ENCODE measurements around the gene CD164L2.
"Not testable (repeated sequence)": the region's sequence is repeated elsewhere in the genome, so short reads cannot be mapped to it uniquely, and the experiment has no call there.

CD164L2 gene

DNA sequence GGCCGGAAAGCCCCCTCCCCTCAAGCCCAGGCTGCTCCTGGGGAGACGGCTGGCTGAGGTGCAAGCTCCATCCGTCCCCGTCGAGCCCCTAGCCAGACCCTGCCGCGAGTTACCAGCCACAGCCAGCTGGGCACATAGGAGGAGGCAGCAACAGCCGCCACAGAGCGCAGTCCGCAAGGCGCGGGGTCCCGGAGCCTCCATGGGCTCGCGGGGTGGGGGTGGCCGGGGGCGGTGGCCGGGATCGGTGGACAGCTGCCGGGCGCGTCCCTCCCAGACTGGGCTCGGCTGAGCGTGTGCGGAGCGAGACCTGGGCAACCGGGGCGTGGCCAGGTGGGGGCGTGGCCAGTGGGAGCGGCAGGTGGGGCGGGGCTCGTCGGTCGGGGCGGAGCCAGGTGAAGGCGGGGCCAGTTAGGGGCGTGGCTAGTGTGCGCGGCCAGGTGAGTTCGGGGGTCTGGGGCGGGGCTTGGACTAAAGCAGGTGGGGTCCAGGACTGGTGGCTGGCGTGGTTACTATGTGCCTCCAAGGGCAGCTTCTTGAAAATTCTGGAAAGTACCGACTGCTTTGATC is at the start of gene CD164L2:
CD164L2 (minus strand) TSS at position 295 of the 567 bp plus-strand sequence; CDS start at position 201, 94 bp downstream.
- peak in 1 of 3 donors; percentile 32 for DNase-seq

GRCh38 chr1:27432725-27433124 is 49.6 kb upstream of the CD164L2 start:
- not testable (repeated sequence) for DNase-seq

GRCh38 chr1:27431601-27431940 is 48.4 kb upstream of the CD164L2 start:
- no peak for DNase-seq

GRCh38 chr1:27430903-27431600 is 47.9 kb upstream of the CD164L2 start:
- peak; percentile 74 to 88 (median 78) for DNase-seq

GRCh38 chr1:27429029-27429425 is 45.9 kb upstream of the CD164L2 start:
- no peak for DNase-seq

GRCh38 chr1:27428316-27429028 is 45.3 kb upstream of the CD164L2 start:
- no peak for DNase-seq

GRCh38 chr1:27427816-27428315 is 44.7 kb upstream of the CD164L2 start:
- no peak for DNase-seq

- DNase-seq: no peak
Measured at GRCh38 chr1:27427329-27427728, 44.2 kb upstream of the CD164L2 start.

GRCh38 chr1:27423709-27424108 is 40.6 kb upstream of the CD164L2 start:
- no peak for DNase-seq

DNA sequence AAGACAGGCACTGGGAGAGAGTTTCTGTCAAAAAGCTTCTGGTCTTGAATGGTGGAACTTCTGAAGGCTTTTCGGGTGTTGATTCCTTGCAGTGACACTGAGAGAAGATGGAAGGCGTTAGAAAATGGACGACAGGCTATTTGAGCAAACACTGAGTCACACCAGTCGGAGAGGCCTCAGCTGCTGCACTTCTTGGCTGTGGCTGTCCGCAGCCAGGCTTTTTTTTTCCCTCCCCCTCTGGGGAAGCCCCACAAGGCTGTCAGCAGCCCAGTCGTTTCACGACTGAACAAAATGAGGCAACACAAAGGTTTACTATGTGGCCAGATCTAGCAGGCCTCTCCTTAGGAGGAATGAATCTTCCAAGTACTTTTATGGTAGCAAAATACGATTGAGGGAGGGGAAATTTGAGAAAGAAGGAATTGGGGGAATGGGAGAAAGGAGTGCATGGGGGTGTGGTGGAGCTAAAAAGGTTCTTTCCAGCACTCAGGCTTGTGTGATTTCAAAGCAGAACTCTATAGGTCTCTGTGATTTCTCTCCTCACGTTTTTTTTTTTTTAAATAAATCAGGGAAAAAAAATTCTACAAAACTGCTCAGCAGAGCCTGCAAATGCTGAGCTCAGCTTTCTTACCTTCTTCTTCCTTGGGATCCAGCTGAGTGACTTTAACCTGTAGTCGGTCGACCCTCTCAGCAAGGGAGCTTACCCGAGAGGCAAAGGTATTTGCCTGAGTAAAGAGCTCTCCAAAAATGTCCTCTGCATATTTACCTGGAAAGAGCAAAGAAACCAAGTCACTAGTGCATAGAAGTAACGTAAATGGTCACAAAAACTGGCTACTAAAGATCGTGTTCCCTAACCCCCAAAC is 35.4 kb upstream of the CD164L2 start:
- DNase-seq: peak; percentile 74 to 81 (median 77)

DNA sequence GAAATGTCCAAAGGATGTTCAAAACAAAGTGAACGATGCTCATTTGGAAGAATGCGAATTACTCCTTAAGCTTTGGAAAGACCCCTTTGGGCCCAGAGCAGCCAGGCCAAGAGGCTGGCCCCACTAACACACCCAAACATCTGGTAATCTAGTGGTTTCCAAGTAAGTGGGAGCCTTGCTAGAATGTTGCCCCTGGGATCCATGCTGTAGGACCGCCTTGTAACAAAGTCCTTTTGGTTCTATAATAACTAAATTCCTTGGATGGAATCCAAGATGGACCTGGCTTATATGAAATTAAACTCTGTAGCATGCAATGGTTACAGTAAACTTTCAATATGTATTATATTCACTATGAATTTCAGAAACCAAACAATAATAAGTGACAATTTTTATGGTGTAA is 34.6 kb upstream of the CD164L2 start:
- no peak for DNase-seq

DNA sequence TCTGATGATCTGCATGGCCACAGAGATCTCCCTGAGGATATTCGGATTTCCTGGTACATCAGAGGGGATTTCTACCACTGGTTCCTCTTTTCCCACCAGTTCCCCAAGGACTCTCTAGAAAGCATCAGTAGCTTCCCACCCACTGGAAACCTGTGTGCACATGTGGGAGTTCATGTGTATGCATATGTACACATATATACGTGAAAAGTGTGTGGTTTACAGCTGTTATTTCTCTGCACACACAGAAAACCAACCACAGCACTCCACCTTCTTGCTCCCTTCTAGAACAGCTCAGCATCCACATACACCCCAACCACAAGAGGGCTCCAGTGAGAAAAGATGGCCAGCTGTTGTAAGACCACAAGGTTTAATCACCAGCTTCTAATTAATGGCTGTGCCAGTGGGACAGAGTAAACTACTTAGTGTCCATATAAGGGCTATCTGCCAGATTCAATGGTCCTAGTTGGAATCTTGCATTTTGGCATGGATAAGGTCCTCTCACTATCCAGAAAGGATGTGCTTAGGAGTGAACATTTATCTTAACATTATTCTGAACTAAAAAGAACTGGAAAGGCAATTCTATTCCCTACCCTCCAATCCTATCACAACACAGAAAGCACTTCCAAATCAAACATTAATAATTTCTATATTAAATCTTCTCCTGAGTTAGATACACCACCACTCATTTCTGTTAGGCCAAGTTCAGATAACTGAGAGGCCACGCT is 33.4 kb upstream of the CD164L2 start:
- peak; percentile 68 to 74 (median 72) for DNase-seq

DNA sequence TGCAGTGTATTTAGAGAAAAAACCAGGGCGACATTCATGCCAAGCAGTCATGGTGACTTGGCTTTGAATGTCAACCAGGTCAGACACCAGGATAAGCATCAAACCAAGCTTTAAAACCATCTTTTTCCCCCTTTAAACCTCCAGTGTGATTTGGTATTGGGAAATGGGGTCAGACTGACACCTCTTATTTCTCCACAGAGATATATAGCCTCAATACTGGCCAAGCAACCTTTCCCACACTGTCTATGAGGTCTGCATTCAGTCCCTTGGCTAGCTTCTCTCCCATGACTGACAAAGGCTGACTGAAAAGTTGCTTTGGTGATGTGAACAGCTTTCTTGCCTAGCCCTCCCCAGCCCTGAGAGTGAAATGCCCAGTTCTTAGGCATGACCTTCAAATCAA is 31.0 kb upstream of the CD164L2 start:
- DNase-seq: no peak

DNA sequence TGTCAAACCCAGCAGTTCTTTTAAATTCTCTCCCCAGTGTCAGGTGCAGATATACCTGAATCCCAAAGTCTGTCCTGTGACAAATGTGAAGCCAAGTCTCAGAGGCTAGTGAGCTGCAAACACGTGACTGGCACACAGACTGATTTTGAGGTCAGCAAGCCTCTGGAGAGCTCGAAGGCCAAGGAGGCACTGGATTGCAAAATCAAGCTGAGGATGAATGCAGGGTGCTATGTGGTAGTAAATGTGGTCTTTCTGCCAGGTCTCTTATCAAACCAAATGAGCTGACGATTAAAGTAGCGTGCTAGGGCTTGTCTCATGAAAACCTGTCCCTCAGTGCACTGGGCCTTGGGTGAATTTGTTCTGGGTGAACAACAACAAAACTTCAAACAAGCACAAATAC is 29.9 kb upstream of the CD164L2 start:
- no peak for DNase-seq

DNA sequence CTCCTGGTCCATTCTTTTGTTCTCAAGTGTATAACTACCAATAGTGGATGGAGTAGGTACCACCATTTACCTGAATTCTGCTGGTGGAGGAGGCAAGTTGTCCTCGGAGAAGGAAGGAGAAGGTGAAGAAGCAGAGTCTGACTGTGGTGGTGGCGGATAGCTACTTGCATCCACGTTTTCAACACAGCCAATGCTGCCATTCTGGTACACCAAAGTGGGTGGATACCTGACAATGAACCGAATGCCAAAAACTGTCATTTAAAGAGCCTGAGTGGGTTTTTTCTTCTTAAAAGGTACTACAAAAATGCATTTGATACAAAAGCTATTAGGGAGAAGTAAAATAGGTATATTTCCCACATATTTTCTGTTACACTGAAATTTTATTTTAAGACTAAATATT is 29.4 kb upstream of the CD164L2 start:
- DNase-seq: no peak

- no peak for DNase-seq
Measured at GRCh38 chr1:27410709-27411108, 27.6 kb upstream of the CD164L2 start.

DNA sequence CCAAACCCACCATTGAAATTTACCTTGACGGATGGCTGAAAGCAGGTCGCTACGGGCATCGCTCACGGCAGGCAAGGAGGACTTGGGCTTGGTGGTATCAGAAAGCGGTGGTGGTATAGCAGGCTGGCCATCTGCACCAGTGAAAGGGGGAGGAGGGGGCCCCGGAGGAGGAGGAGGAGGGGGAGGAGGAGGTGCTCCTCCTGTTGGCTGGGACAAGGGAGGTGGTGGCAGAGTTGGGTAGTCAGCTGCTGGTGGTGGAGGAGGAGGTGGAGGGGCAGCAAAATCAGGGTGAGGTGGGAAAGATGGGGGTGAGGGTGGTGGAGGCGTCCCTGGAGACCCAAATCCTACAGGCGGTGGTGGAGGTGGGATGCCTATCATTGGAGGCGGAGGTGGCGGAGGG is 26.5 kb upstream of the CD164L2 start:
- DNase-seq: no peak

DNA sequence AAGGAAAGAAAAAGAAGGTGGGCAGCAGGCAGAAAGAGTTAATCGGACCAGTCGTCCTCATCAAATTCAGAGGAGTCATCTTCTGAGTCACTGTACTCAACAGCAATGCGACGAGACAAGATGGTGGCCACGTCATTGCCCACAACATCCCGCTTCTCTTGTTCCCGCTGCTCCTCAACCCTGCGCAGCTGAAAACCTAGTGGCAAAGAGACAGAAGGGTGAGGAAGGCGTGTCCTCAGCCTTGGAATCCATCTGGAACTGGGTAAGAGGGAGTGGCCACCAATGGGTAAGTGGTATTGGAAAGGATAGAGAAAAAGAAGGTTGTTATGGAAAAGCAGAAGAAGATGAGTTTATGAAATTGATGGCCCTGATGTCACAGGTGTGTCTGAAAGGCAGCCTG is 25.0 kb upstream of the CD164L2 start:
- DNase-seq: no peak

- not testable (repeated sequence) for DNase-seq
Measured at GRCh38 chr1:27406791-27407190, 23.7 kb upstream of the CD164L2 start.

- DNase-seq: no peak
Measured at GRCh38 chr1:27406362-27406680, 23.2 kb upstream of the CD164L2 start.

DNA sequence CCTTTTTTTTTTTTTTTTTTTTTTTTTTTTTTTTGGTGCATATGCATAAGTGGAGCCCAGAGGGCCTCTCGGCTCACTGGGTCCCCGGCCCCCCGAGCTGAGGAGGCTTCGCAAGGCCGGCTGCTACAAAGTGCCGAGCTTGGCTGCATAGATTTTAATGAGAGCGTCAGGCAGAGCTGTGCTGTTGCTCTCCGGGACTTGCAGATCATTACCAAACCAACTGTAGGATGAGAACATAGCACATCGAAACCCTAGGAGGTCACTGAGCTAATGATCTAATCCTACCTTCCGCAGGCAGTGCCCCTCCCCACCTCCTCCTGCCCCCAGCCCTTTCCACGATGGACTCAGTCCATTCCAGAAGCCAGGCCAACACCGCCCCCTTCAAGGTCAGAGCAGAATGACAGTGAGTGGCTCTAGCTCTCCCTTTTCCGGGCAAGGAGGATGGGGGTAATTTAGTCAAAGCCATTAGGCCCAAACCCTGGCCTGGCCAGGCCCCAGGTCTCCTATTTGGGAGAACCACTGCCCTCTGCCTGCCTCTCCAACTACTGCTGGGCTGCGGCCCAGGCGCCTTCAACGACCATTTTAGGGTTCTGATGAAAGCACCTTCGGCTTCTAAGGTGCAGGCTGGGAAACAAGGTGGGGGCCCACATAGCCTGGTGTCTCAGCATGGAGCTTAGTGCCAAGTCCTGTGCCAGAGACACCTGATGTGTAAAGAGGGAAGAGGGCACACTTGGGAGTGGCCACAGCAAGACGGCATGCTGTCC is 22.6 kb upstream of the CD164L2 start:
- not testable (repeated sequence) for DNase-seq

- DNase-seq: no peak
Measured at GRCh38 chr1:27405074-27405473, 21.9 kb upstream of the CD164L2 start.

All from suppressor macrophage treated with lipopolysaccharide for 1 hour (primary cell).